Duodenal mucosa (tissue), 2 donors: ENCODE results near the gene FCER2.
"Not testable (repeated sequence)": the region's sequence is repeated elsewhere in the genome, so short reads cannot be mapped to it uniquely, and the experiment has no call there.

Source experiments
- H3K27ac ChIP-seq: one replicate; pipeline ENCODE4 v1.7.0; 2013; ENCODE audit warnings: low read depth, low read length
- H3K27me3 ChIP-seq, 2 donors: one replicate each; pipeline ENCODE4 v1.7.0; 2013; ENCODE audit warnings: low read length in 2 of 2, control low read depth in 1 of 2; ENCODE audit not compliant: insufficient read depth in 2 of 2, control insufficient read depth in 1 of 2
- H3K36me3 ChIP-seq, 2 donors: one replicate each; pipeline ENCODE4 v1.7.0; 2013; ENCODE audit warnings: low read length in 2 of 2, control low read depth in 1 of 2; ENCODE audit not compliant: insufficient read depth in 2 of 2, control insufficient read depth in 1 of 2
- H3K4me1 ChIP-seq, 2 donors: one replicate each; pipeline ENCODE4 v1.7.0; 2013; ENCODE audit warnings: low read length in 2 of 2, control low read depth in 1 of 2; ENCODE audit not compliant: insufficient read depth in 2 of 2, control insufficient read depth in 1 of 2
- H3K4me3 ChIP-seq, 2 donors: one replicate each; pipeline ENCODE4 v1.7.0; 2013; ENCODE audit warnings: low read length in 2 of 2, low read depth in 1 of 2
- H3K9ac ChIP-seq, 2 donors: one replicate each; pipeline ENCODE4 v1.7.0; 2013; ENCODE audit warnings: low read length in 2 of 2, low read depth in 1 of 2
- H3K9me3 ChIP-seq, 2 donors: one replicate each; pipeline ENCODE4 v1.7.0; 2013; ENCODE audit warnings: low read length in 2 of 2, control low read depth in 1 of 2; ENCODE audit not compliant: control insufficient read depth in 1 of 2

Gene FCER2

DNA sequence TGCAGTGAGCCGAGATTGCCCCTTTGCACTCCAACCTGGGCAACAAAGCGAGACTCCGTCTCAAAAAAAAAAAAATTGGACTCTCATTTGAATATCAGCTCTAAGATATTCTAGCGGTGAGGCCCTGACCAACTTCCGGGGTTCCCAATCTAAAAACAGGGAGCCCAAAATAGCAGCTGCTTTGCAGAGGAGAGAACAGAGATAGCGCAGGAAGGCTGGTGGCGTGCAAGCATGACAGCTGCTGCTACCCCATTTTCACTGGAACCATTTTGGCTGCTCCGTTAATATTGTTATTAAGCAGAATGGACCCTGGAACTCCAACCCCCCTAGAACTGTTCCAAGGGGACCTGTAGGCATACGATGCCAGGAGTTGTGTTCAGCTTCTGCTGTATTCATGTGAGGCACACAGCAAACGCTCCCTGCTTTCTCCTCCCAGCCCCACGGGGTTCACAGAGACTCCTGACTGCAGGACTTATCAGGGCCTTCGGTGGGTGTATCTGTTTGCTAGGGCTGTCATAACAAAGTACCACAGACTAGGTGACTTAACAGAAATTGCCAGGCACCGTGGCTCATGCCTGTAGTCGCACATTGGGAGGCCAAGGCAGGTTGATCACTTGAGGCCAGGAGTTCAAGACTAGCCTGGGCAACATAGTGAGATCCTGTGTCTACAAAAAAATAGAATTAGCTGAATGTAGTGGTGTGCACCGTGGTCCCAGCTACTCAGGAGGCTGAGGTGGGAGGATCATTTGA, 53.5 kb downstream of the FCER2 start:
- Histone ChIP-seq H3K9ac (no peak overlapping the region), H3K27ac (no peak overlapping the region), H3K4me1 (peaks cover 3 to 4% of the 10 kb centered on the region in 2 donors), H3K36me3 (peaks cover 0 to 16% of the 10 kb centered on the region in 2 donors), H3K27me3 (no peaks in the 10 kb centered on the region), H3K9me3 (no peaks in the 10 kb centered on the region), H3K4me3 (no peak overlapping the region)

DNA sequence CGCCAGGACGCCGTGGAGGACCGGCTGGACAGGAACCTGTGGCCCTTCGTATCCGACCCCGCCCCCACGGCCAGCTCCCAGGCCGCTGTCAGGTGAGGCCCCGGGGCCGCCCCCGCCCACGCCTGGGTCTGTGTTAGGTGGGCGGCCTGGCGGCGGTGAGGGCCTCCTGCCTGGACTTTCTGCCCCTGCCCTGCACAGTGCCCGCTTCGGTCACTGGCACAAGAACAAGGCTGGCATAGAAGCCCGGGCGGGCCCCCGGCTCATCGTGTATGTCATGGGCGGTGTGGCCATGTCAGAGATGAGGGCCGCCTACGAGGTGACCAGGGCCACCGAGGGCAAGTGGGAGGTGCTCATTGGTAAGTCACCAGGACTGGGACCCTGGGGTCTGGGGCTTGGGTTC, 54.8 kb downstream of the FCER2 start:
- no peak overlapping the region for H3K4me3 ChIP-seq
- no peak overlapping the region for H3K9ac ChIP-seq
- no peaks in the 10 kb centered on the region for H3K9me3 ChIP-seq
- peaks cover 0 to 25% of the 10 kb centered on the region in 2 donors for H3K36me3 ChIP-seq
- no peak overlapping the region for H3K27ac ChIP-seq
- no peaks in the 10 kb centered on the region for H3K27me3 ChIP-seq
- peaks cover under 1 to 1% of the 10 kb centered on the region in 2 donors for H3K4me1 ChIP-seq

DNA sequence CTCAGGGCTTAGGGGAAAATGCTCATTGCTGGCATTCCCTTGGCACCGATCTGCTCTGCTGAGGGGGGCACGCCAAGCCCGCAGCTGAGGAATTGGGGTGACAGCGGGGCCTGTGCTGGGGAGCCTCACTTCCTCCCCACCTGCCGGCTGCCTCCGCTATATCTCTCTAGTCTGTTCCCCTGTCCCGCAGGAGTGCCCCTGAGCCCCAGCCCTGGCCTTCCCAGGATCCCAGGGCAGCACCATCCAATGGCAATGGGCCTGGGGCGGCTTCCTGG, 55.6 kb downstream of the FCER2 start:
- no peak overlapping the region for H3K27ac ChIP-seq
- H3K36me3 ChIP-seq = peaks cover 0 to 28% of the 10 kb centered on the region in 2 donors
- no peaks in the 10 kb centered on the region for H3K27me3 ChIP-seq
- no peak overlapping the region for H3K9ac ChIP-seq
- H3K4me1 ChIP-seq = no peaks in the 10 kb centered on the region
- H3K4me3 ChIP-seq = no peak overlapping the region
- no peaks in the 10 kb centered on the region for H3K9me3 ChIP-seq

DNA sequence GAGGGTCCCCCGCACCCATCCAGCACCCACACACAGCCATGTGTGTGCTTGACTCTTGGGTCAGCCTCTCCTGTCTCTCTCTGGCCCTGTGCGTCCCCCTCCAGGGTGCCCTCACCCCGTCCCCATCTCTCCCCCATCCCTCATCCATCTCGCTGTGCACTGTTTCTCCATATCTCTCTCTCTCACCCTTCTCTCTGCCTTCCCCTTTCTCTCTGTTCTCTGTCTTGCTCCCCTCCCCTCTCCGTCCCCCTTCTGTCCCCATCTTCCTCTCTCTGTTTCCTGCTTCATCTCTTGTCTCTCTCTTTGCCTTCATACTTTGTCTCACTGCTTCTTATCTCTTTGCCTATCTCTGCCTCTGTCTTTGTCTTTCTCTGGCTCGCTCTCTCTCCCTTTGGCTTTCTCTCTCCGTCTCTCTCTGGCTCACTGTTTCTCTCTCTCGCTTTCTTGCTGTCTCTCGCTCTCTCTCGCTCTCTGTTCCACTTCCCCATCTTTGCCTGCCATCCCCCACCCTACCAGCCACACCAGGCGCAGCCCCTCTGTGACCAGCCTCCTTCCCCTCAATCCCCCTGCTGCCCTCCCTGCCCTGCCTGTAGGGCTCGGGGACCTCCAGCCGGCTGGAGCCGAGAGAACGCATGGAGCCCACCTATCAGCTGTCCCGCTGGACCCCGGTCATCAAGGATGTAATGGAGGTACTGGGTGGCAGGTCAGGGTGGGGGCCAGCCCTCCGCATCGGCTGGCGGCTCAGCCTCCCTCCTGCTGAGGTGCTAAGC, 56.1 kb downstream of the FCER2 start:
- H3K4me3 ChIP-seq = no peak overlapping the region
- H3K9ac ChIP-seq = no peak overlapping the region
- no peaks in the 10 kb centered on the region for H3K4me1 ChIP-seq
- H3K36me3 ChIP-seq = peaks cover 0 to 28% of the 10 kb centered on the region in 2 donors
- no peaks in the 10 kb centered on the region for H3K9me3 ChIP-seq
- H3K27me3 ChIP-seq = no peaks in the 10 kb centered on the region
- no peak overlapping the region for H3K27ac ChIP-seq

DNA sequence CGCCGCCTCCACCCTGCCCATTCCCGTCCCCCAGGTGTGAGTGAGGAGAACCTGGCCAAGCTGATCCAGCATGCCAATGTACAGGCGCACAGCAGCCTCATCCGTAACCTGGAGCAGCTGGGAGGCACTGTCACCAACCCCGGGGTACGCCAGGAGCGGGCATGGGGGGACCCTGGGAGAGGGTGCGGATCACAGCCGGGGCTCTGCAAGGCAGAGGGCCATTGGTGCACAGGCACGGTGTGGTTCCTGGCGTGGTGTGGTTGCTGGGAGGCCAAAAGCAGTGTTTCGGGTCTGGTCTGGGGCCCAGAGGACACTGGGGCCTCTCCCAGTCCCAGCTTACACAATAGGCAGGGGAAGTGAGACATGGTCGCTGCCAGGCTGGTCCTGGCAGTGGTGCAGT, 56.8 kb downstream of the FCER2 start:
- H3K9me3 ChIP-seq = no peaks in the 10 kb centered on the region
- no peak overlapping the region for H3K9ac ChIP-seq
- H3K4me1 ChIP-seq = peaks cover 0 to 3% of the 10 kb centered on the region in 2 donors
- H3K4me3 ChIP-seq = no peak overlapping the region
- peaks cover 0 to 32% of the 10 kb centered on the region in 2 donors for H3K36me3 ChIP-seq
- H3K27ac ChIP-seq = no peak overlapping the region
- H3K27me3 ChIP-seq = peaks cover 0 to 3% of the 10 kb centered on the region in 2 donors

DNA sequence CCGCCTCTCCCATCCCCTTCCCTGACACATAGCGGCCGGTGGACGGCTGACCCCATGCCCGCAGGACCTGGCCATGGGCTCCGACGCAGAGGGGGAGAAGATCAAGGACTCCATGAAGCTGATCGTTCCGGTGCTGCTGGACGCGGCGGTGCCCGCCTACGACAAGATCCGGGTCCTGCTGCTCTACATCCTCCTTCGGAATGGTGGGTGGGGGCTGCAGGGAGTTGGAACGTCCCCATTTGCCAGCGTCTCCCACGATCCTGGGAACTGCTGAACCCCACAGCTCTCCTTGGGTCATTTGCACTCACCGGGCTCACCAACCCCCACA, 57.4 kb downstream of the FCER2 start:
- Histone ChIP-seq H3K4me3 (no peak overlapping the region), H3K9ac (no peak overlapping the region), H3K4me1 (peaks cover 0 to 9% of the 10 kb centered on the region in 2 donors), H3K27ac (no peak overlapping the region), H3K9me3 (peaks cover 0 to 2% of the 10 kb centered on the region in 2 donors), H3K27me3 (peaks cover 0 to 7% of the 10 kb centered on the region in 2 donors), H3K36me3 (peaks cover 0 to 38% of the 10 kb centered on the region in 2 donors)

DNA sequence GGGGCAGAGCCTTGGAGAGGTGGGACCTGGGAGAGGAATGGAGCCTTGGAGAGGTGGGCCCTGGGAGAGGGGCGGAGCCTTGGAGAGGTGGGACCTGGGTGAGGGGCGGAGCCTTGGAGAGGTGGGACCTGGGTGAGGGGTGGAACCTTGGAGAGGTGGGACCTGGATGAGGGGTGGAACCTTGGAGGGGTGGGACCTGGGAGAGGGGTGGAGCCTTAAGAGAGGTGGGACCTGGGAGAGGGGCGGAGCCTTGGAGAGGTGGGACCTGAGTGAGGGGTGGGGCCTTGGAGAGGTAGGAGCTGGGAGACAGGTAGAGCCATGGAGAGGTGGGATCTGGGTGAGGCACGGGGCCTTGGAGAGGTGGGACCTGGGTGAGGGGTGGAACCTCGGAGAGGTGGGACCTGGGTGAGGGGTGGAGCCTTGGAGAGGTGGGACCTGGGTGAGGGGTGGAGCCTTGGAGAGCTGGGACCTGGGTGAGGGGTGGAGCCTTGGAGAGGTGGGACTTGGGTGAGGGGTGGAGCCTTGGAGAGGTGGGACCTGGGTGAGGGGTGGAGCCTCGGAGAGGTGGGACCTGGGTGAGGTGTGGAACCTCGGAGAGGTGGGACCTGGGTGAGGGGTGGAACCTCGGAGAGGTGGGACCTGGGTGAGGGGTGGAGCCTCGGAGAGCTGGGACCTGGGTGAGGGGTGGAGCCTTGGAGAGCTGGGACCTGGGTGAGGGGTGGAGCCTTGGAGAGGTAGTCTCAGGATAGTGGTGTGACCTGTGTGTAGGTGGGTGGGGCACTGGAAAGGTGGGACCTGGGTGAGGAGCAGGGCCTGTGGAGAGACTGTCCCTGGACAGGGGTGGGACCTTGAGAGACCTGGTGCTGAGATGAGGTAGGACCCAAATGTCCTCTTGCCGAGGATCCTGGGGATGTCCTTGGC, 58.0 kb downstream of the FCER2 start:
- H3K27ac ChIP-seq, H3K4me1 ChIP-seq, H3K4me3 ChIP-seq, H3K9ac ChIP-seq, H3K27me3 ChIP-seq, H3K9me3 ChIP-seq: not testable (repeated sequence)
- H3K36me3 ChIP-seq = peaks cover 0 to 38% of the 10 kb centered on the region in 2 donors

DNA sequence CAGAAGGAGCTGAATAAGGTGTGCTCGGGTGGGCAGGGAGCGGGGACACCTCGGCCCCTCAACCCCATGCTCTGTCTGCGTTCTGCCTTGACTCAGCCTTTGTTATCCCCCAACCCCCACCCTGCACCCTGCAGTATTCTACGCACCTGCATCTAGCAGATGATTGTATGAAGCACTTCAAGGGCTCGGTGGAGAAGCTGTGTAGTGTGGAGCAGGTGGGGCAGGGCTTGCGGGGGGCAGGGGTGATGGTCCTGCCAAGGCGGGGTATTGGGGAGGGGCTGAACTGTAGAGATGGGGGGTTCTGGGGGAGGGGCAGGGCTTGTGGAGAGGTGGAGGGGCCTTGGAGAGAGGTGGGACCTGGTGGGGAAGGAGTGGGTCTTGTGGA, 58.9 kb downstream of the FCER2 start:
- Histone ChIP-seq H3K36me3 (peaks cover 0 to 35% of the 10 kb centered on the region in 2 donors), H3K4me3 (no peak overlapping the region), H3K27me3 (peaks cover 0 to 7% of the 10 kb centered on the region in 2 donors), H3K4me1 (peaks cover 2 to 15% of the 10 kb centered on the region in 2 donors), H3K9me3 (peaks cover 0 to 2% of the 10 kb centered on the region in 2 donors), H3K9ac (no peak overlapping the region), H3K27ac (no peak overlapping the region)

DNA sequence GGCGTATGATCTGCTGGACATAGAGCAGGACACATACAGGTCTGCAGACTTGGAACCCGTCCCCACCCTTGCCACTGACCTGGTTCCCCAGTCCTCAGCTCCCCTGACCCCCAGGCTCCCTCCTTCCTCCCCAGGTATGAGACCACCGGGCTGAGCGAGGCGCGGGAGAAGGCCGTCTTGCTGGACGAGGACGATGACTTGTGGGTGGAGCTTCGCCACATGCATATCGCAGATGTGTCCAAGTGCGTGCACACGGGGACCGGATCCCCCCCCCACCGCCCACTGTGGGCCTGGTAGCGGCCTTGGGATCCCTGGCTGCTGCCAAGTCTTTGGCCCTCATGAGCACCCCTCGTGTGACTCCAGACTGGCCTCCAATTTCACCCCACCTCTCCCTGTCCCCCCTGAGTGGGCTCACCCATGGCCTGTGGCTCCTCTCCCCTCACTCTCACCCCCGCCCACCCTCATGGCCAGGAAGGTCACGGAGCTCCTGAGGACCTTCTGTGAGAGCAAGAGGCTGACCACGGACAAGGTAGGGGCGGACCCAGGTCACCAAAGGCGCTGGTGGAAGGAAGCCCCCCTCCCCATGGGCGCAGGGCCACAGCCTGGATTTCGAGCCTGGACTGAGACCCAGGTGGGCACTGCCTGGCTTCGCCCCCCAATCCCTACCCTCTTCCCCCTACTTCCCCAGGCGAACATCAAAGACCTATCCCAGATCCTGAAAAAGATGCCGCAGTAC, 59.5 kb downstream of the FCER2 start:
- peaks cover 0 to 35% of the 10 kb centered on the region in 2 donors for H3K36me3 ChIP-seq
- H3K9ac ChIP-seq = no peak overlapping the region
- H3K4me3 ChIP-seq = no peak overlapping the region
- peaks cover 6 to 20% of the 10 kb centered on the region in 2 donors for H3K4me1 ChIP-seq
- peaks cover 0 to 2% of the 10 kb centered on the region in 2 donors for H3K9me3 ChIP-seq
- H3K27me3 ChIP-seq = peaks cover 0 to 7% of the 10 kb centered on the region in 2 donors
- no peak overlapping the region for H3K27ac ChIP-seq
